ENCODE results near the gene STK32B. TPM values are rescaled to one million over a fixed set of nuclear protein-coding genes. Genes with fewer than 3 reads are reported as not detected.

The STK32B gene
- total and polyA plus RNA-seq, 2 of the 4 experiments (the other 2 are of a cell fraction) = 5.5 to 6.3 TPM

DNA sequence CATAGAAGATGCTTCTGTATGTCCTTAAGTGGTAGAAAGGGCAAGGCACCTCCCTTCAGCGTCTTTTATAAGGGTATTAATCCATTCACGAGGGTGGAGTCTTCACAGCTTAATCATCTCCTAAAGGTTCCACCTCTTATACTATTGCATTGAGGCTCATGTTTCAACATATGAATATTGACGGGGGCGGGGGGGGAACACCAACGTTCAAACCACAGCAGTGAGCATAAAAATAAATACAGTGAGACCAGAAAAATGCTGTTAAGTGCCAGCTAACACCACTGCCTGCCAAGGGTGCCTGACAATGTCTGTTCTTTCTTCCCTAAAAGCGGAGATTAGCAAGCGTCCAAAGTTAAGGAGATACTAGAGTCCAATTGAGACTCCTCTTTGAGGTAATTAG lies 323.3 kb downstream of the STK32B start:
- Histone ChIP-seq H2AK9ac (replicated peaks; ENCODE audit: low read depth, low read length, poor library complexity) (no peak overlapping the region), H3K23ac (ENCODE audit: low read depth, low read length) (no peak overlapping the region), H3K56ac (ENCODE audit: extremely low read depth, insufficient read depth, low read length) (no peak overlapping the region; the same call in 1 of the 2 replicates), H3K4ac (ENCODE audit: low read depth, low read length) (peak overlapping the region; percentile 71; the same call in 1 of the 2 replicates), H3K4me2 (ENCODE audit: low read depth, low read length) (no peak overlapping the region), H3K9me1 (ENCODE audit: insufficient read depth, low read length) (peaks cover 10% of the 10 kb centered on the region), H2BK15ac (ENCODE audit: low read depth, low read length) (no peak overlapping the region), H3K36me3 (ENCODE audit: control insufficient read depth, insufficient read depth, low read length) (no peaks in the 10 kb centered on the region), H3K14ac (replicated peaks; ENCODE audit: low read depth, low read length) (0 out of 2 replicates have a peak overlapping the region, but pooled peaks have one; percentile 40), H3K27me3 (ENCODE audit: control insufficient read depth, insufficient read depth, low read length) (no peaks in the 10 kb centered on the region), H4K8ac (ENCODE audit: low read depth in 2 of 2, low read length in 2 of 2) (no peak overlapping the region), H2AK5ac (ENCODE audit: low read depth, low read length) (0 out of 2 replicates have a peak overlapping the region, but pooled peaks have one; percentile 46), H3K4me3 (ENCODE audit: insufficient read depth, low read depth, low read length) (no peak overlapping the region), H2AFZ (replicated peaks; ENCODE audit: low read length, poor library complexity) (no peak overlapping the region), H4K91ac (ENCODE audit: insufficient read depth, low read depth, low read length) (no peak overlapping the region), H3K4me1 (ENCODE audit: control insufficient read depth, insufficient read depth, low read length) (peaks cover 7% of the 10 kb centered on the region), H4K20me1 (ENCODE audit: insufficient read depth, low read length) (no peaks in the 10 kb centered on the region; the same call in 1 of the 2 replicates), H3K9me3 (ENCODE audit: control insufficient read depth, insufficient read depth, low read length) (peaks cover 9% of the 10 kb centered on the region), H3K27ac (ENCODE audit: insufficient read depth, low read length) (no peak overlapping the region), H3K79me1 (ENCODE audit: low read depth in 1 of 2, low read length in 2 of 2) (0 out of 4 replicates have a peak, but pooled peaks cover 0 to 5% of the 10 kb centered on the region in 2 experiments), H2BK120ac (ENCODE audit: low read depth, low read length) (peak overlapping the region; percentile 52), H4K5ac (ENCODE audit: low read depth, low read length) (no peak overlapping the region), H3K9ac (ENCODE audit: low read depth, low read length) (no peak overlapping the region), H2BK5ac (ENCODE audit: low read depth, low read length, poor library complexity, severe bottlenecking) (no peak overlapping the region), H2BK20ac (ENCODE audit: low read depth, low read length) (peak overlapping the region; percentile 74), H3K18ac (ENCODE audit: low read depth, low read length) (no peak overlapping the region)
- in situ Hi-C loops (cut with MboI; ENCODE audit: low sequenced_read_pairs) (no loop called here), dilution Hi-C loops (cut with HindIII; ENCODE audit: low sequenced_read_pairs, unreplicated experiment) (no loop called here), intact Hi-C loops (cut with micrococcal nuclease) (loop anchor here (5.0 kb wide), 1 partner anchor 337 kb away; no protein-coding TSS in a partner anchor)
- ChIA-PET CTCF (interaction anchor here (0.6 kb wide), 1 partner anchor 28 kb away, joined by 3 read pairs; no protein-coding TSS in a partner anchor), POLR2A (ENCODE audit: unreplicated experiment) (no interaction called here)
- DNase-seq (peak; percentile 15), ATAC-seq (ENCODE audit: low read depth) (no peak)
- WGBS, 2 experiments (ENCODE audit: extremely low coverage in 2 of 2, insufficient read length in 1 of 2) = no CpG with 5 or more reads among the region's 7 CpGs
- TF ChIP-seq NFE2L2 (IDR thresholded peaks at IDR 0.05; ENCODE audit: low read depth, low read length) = no peak
- TF ChIP-seq FOS (IDR thresholded peaks at IDR 0.05; ENCODE audit: low read depth, low read length) = no peak
- no peak for TF ChIP-seq CHD1 (IDR thresholded peaks at IDR 0.05; ENCODE audit: low read depth, low read length)
- TF ChIP-seq CEBPB (IDR thresholded peaks at IDR 0.05; ENCODE audit: low read depth, low read length) = no peak
- TF ChIP-seq RAD21 (IDR thresholded peaks at IDR 0.05; ENCODE audit: low read length) = no peak
- TF ChIP-seq, protein P1, sequence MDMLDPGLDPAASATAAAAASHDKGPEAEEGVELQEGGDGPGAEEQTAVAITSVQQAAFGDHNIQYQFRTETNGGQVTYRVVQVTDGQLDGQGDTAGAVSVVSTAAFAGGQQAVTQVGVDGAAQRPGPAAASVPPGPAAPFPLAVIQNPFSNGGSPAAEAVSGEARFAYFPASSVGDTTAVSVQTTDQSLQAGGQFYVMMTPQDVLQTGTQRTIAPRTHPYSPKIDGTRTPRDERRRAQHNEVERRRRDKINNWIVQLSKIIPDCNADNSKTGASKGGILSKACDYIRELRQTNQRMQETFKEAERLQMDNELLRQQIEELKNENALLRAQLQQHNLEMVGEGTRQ (IDR thresholded peaks at IDR 0.05; ENCODE audit: low read depth, low read length) = no peak
- no peak for TF ChIP-seq RCOR1 (IDR thresholded peaks at IDR 0.05; ENCODE audit: insufficient replicate concordance, low read length)
- TF ChIP-seq SMC3 (IDR thresholded peaks at IDR 0.05; ENCODE audit: low read depth, low read length) = no peak
- no peak for TF ChIP-seq MXI1 (IDR thresholded peaks at IDR 0.05; ENCODE audit: borderline replicate concordance, low read depth, low read length)
- no peak for TF ChIP-seq RFX5 (IDR thresholded peaks at IDR 0.05; ENCODE audit: low read depth, low read length)
- TF ChIP-seq, protein P2, sequence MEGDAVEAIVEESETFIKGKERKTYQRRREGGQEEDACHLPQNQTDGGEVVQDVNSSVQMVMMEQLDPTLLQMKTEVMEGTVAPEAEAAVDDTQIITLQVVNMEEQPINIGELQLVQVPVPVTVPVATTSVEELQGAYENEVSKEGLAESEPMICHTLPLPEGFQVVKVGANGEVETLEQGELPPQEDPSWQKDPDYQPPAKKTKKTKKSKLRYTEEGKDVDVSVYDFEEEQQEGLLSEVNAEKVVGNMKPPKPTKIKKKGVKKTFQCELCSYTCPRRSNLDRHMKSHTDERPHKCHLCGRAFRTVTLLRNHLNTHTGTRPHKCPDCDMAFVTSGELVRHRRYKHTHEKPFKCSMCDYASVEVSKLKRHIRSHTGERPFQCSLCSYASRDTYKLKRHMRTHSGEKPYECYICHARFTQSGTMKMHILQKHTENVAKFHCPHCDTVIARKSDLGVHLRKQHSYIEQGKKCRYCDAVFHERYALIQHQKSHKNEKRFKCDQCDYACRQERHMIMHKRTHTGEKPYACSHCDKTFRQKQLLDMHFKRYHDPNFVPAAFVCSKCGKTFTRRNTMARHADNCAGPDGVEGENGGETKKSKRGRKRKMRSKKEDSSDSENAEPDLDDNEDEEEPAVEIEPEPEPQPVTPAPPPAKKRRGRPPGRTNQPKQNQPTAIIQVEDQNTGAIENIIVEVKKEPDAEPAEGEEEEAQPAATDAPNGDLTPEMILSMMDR (conservative IDR thresholded peaks at IDR 0.05; ENCODE audit: low read depth, low read length) = no peak
- no peak for TF ChIP-seq MAZ (IDR thresholded peaks at IDR 0.05; ENCODE audit: borderline replicate concordance, low read depth, low read length)
- TF ChIP-seq POLR2A (IDR thresholded peaks at IDR 0.05; ENCODE audit: low read depth, low read length) = no peak
- no peak for TF ChIP-seq MAFK (IDR thresholded peaks at IDR 0.05; ENCODE audit: low read depth, low read length)
- TF ChIP-seq, protein P3, sequence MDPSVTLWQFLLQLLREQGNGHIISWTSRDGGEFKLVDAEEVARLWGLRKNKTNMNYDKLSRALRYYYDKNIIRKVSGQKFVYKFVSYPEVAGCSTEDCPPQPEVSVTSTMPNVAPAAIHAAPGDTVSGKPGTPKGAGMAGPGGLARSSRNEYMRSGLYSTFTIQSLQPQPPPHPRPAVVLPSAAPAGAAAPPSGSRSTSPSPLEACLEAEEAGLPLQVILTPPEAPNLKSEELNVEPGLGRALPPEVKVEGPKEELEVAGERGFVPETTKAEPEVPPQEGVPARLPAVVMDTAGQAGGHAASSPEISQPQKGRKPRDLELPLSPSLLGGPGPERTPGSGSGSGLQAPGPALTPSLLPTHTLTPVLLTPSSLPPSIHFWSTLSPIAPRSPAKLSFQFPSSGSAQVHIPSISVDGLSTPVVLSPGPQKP (IDR thresholded peaks at IDR 0.05; ENCODE audit: borderline replicate concordance, low read depth, low read length) = no peak
- TF ChIP-seq BHLHE40 (IDR thresholded peaks at IDR 0.05; ENCODE audit: low read depth, low read length) = no peak
- no TSS peak for BruUV-seq (replicated peaks)
